Measurements from ENCODE around the gene CYBB. TPM values are rescaled to one million over a fixed set of nuclear protein-coding genes. Genes with fewer than 3 reads are reported as not detected.

The CYBB gene
- total and polyA plus RNA-seq, 2 of the 4 experiments (the other 2 are of a cell fraction) = not detected

Other genes with a start within 250 kb of the CYBB start
- not detected in 2 replicates for gene LANCL3, start 208.4 kb upstream of the CYBB start, total RNA-seq (2012; rRNA removed)
- gene LANCL3, start 208.4 kb upstream of the CYBB start, polyA plus RNA-seq (2012; rRNA removed) = not detected in 2 replicates
- gene XK, start 94.3 kb upstream of the CYBB start, total RNA-seq (2012; rRNA removed) = under 0.01 TPM in 2 replicates
- 0.02 and 0.03 TPM in 2 replicates for gene XK, start 94.3 kb upstream of the CYBB start, polyA plus RNA-seq (2012; rRNA removed)
- gene DYNLT3, start 67.5 kb downstream of the CYBB start, total RNA-seq (2012; rRNA removed) = 18.8 and 38.3 TPM in 2 replicates
- 8.9 and 15.7 TPM in 2 replicates for gene DYNLT3, start 67.5 kb downstream of the CYBB start, polyA plus RNA-seq (2012; rRNA removed)
- gene SYTL5, start 226.5 kb downstream of the CYBB start, total RNA-seq (2012; rRNA removed) = 0.54 and 0.56 TPM in 2 replicates
- gene SYTL5, start 226.5 kb downstream of the CYBB start, polyA plus RNA-seq (2012; rRNA removed) = 0.17 and 0.19 TPM in 2 replicates

Measured in IMR-90 (cell line).